Fibroblast of upper back skin (primary cell): ENCODE data around the gene NPC1L1.
"Not testable (repeated sequence)": the region's sequence is repeated elsewhere in the genome, so short reads cannot be mapped to it uniquely, and the experiment has no call there.

Experiments
- DNase-seq: peaks from one replicate; pipeline ENCODE4 v3.0.0-alpha.2; 2013

NPC1L1 gene

DNA sequence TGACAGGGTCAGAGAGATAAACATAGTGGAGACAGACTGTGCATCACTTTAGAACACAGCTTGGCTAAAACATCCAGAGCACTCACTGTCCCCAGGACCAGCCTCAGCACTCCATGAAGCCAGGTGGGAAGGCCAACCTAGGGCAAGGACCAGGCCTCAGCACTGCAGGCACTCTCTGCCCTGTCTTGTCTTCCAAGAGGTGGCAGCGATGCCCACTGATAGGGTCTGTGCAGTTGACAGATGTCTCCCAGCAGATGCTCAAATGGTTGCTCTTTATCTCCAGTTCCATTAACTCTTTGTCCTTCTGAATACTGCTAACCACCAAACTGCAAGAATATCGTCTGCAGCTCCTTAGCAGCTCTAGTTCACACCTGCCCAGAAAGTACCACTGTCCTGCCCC, 23.5 kb upstream of the NPC1L1 start:
- DNase-seq = no peak

GRCh38 chr7:44563171-44563679, 22.1 kb upstream of the NPC1L1 start:
- DNase-seq = no peak

GRCh38 chr7:44562622-44562962, 21.5 kb upstream of the NPC1L1 start:
- not testable (repeated sequence) for DNase-seq

DNA sequence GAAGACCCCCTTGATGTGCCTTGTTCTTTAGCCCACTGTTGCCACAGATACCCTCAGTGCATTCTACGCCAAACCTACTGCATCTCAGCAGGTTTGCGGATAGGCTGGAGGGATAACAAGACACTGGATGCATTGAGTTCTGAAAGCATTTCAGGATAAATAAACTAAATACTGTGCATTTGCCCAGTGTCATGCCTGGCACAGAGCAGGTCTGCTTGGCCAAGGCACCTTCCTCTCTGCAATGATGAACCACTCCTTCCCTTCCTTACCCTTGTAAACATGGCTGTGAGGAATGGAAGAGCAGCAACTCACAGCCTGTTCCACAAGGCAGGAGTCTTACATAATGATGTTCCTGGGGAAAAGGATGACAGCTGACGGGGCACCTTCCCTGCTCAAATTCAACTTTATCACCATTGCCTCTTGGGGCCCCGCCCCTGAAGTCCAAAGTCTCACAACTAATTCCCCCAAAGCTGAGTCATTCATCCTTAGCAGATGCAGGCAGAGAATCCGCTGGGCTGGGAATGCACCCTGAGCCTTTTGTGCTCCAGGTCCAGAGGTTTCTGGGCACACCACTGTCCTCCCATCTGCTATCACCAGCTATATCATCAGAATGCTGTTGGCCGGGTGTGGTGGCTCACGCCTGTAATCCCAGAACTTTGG, 21.0 kb upstream of the NPC1L1 start:
- peak; percentile 32 for DNase-seq

- DNase-seq = no peak
Measured at GRCh38 chr7:44561481-44561880, 20.4 kb upstream of the NPC1L1 start.

DNA sequence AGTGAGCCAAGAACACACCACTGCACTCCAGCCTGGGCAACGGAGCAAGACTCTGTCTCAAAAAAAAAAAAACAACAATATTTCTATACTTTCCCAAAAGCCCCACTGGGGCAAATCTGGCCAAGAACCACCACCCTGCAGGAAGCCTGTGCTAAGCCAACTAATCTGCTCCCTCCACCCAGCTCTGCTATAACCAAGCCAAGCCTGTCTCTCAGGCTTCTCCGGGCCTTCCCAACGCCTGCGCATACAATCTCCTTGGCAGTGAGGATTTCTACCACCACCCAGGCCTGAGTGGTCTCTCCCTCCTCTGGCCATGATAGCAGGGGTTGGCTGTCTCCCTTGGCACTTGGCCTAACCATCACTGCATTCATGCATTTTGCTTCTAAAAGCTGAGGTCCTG, 18.4 kb upstream of the NPC1L1 start:
- DNase-seq = no peak

- no peak for DNase-seq
Measured at GRCh38 chr7:44557485-44557884, 16.4 kb upstream of the NPC1L1 start.

GRCh38 chr7:44555350-44555749, 14.2 kb upstream of the NPC1L1 start:
- no peak for DNase-seq

GRCh38 chr7:44552473-44553005, 11.4 kb upstream of the NPC1L1 start:
- DNase-seq = not testable (repeated sequence)

DNA sequence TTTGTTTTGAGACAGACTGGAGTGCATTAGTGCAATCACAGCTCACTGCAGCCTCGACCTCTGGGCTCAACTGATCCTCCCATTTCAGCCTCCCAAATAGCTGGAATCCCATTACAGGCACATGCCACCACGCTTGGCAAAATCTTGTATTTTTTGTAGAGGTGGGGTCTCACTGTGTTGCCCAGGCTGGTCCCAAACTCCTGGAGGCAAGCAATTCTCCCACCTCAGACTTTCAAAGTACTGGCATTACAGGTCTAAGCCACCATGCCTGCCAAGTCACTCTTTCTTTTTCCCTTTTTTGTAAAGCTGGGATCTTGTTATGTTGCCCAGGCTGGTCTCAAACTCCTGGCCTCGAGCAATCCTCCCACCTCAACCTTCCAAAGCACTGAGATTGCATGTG, 8.3 kb upstream of the NPC1L1 start:
- DNase-seq = no peak

DNA sequence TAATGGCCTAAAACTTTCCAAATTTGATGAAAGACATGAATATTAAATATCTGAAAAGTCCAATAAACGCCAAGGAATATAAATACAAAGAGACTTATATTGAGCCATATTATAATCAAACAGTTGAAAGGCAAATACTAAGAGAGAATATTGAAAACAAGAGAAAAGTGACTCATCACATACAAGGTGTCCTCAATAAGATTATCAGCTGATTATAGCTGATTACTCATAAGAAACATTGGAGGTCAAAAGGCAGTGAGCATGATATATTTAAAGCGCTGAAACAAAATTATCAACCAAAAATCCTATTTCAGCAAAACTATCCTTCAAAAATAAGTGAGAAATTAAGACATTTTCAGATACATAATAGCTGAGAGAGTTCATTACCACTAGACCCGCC, 7.8 kb upstream of the NPC1L1 start:
- no peak for DNase-seq

GRCh38 chr7:44547536-44548231, 6.6 kb upstream of the NPC1L1 start:
- no peak for DNase-seq

- DNase-seq = no peak
Measured at GRCh38 chr7:44541876-44542610, 913 bp upstream of the NPC1L1 start.

GRCh38 chr7:44540592-44541027, 520 bp downstream of the NPC1L1 start:
- DNase-seq = no peak

DNA sequence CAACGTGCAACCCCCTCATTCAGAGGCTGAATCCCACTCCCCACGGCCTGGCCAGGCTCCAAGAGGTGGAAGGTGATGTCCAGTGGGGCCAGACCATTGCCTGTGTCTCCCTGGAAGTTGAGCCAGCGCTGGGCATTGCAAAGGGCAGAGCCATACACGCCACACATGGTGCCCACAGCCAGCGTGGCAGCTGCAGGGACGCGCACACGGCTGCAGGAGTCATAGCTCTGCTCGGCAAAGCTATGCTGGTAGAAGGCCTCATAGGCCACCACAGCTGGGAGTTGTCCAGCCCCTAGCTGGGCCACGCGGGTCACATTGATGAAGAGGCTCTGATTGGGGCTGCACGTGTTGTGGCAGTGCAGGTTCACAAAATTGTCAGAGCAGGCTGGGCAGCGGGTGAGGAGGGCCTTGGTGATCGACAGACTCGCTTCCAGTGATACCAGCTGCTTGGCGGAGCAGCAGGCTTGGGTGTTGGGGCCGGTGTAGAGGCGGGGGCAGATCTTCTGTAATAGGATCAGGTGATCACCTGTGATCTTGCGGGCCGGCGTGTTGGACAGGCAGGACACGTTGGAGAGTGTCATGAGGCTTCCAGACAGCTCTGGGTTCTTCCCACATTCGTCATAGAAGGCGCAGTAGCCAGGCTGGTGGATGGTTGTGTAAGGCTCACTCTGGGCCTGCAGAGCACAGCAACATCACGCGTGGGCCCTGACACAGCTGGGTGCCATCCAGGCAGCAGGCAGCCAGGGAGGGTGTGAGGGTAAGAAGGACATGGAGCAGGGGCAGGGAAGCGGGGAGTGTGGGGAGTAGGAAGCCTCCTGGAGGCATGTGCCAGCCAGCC, 1.2 kb downstream of the NPC1L1 start:
- DNase-seq = no peak

- DNase-seq = no peak
Measured at GRCh38 chr7:44538798-44539668, 2.1 kb downstream of the NPC1L1 start.

- no peak for DNase-seq
Measured at GRCh38 chr7:44538093-44538797, 2.9 kb downstream of the NPC1L1 start.

GRCh38 chr7:44537442-44537841, 3.7 kb downstream of the NPC1L1 start:
- no peak for DNase-seq

- DNase-seq = no peak
Measured at GRCh38 chr7:44536090-44536489, 5.0 kb downstream of the NPC1L1 start.

DNA sequence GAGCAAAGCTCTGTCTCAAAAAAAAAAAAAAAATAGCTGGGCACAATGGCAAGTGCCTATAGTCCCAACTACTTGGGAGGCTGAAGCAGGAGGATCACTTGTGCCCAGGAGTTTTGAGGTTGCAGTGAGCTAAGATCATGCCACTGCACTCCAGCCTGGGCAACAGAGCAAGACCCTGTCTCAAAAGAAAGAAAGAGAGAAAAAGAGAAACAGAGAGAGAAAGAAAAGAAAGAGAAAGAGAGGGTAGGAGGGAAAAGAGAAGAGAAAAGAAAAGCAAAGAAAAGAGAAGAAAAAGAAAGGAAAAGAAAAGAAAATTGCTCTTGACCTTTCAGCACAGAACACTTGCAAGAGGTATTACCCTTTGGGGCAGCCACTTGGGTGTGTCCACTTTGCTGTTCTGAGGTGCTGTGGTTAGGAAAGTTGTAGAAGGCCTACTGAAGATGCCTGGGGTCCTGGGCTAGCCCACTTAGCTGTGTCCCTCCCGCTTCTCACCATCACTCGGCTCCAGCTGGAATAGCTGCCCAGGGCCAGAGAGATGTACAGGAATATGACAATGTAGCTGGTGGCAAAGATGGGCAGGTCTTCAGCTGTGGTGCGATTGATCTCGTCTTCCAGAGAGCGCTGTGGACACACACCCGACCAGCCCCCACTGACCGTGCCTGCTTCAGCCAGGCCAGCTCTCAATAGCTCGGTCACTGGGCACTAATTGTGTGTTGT, 5.6 kb downstream of the NPC1L1 start:
- no peak for DNase-seq
